WTC11 (cell line): ENCODE measurements around the gene PITPNM3. TPM values are rescaled to one million over a fixed set of nuclear protein-coding genes. Genes with fewer than 3 reads are reported as not detected.
"Not testable (repeated sequence)": the region's sequence is repeated elsewhere in the genome, so short reads cannot be mapped to it uniquely, and the experiment has no call there.

Experiments
- ATAC-seq: fragments of 200-7000 bp; cut with Tn5 transposase; 2 replicates; pipeline ENCODE4 v1.10.0; 2021; ENCODE audit warnings: mild to moderate bottlenecking, moderate library complexity
- CTCF ChIA-PET: fragments of 300-600 bp; sonication (Branson Sonifier 250); formaldehyde crosslinking; loops from one replicate; lab custom pipeline; 2021; ENCODE audit warnings: antibody characterized with exemption; lab: Charles Lee
- POLR2A ChIA-PET: fragments of 350-600 bp; sonication (Branson Sonifier 250); formaldehyde crosslinking; loops from one replicate; lab custom pipeline; 2021; ENCODE audit warnings: antibody characterized with exemption; lab: Charles Lee
- DNase-seq: peaks from one replicate; pipeline ENCODE4 v3.0.0; 2021; ENCODE audit warnings: low spot score
- H3K27ac Mint-ChIP-seq: 2 replicates; pipeline ENCODE4 v1.8.0; 2021; ENCODE audit warnings: mixed read lengths
- H3K27me3 Mint-ChIP-seq: 2 replicates; pipeline ENCODE4 v1.8.0; 2021; ENCODE audit warnings: low read depth, mild to moderate bottlenecking, moderate library complexity, mixed read lengths
- H3K36me3 Mint-ChIP-seq: 2 replicates; pipeline ENCODE4 v1.8.0; 2021; ENCODE audit warnings: mixed read lengths
- H3K4me1 Mint-ChIP-seq: 2 replicates; pipeline ENCODE4 v1.8.0; 2022; ENCODE audit warnings: mixed read lengths
- H3K4me3 Mint-ChIP-seq: 2 replicates; pipeline ENCODE4 v1.8.0; 2021; ENCODE audit warnings: mild to moderate bottlenecking, moderate library complexity, mixed read lengths
- H3K9me3 Mint-ChIP-seq: 2 replicates; pipeline ENCODE4 v1.8.0; 2021; ENCODE audit warnings: mixed read lengths
- AFF4 ChIP-seq: sonication (generic); formaldehyde crosslinking; IDR thresholded peaks from 2 replicates; pipeline ENCODE4 v1.8.1; 2023; ENCODE audit warnings: mild to moderate bottlenecking, missing genetic modification reagents, borderline replicate concordance
- ARID4B ChIP-seq: sonication (generic); formaldehyde crosslinking; IDR thresholded peaks from 2 replicates; pipeline ENCODE4 v1.8.0; 2023; ENCODE audit warnings: missing genetic modification reagents, mild to moderate bottlenecking, borderline replicate concordance
- ATF3 ChIP-seq: sonication (generic); formaldehyde crosslinking; conservative IDR thresholded peaks from 2 replicates; pipeline ENCODE4 v1.8.1; 2022; ENCODE audit warnings: mild to moderate bottlenecking, missing genetic modification reagents
- ATF6 ChIP-seq: sonication (generic); formaldehyde crosslinking; IDR thresholded peaks from 2 replicates; pipeline ENCODE4 v1.8.1; 2023; ENCODE audit warnings: mild to moderate bottlenecking, missing genetic modification reagents
- CBFB ChIP-seq: sonication (generic); formaldehyde crosslinking; IDR thresholded peaks from 2 replicates; pipeline ENCODE4 v1.8.1; 2022; ENCODE audit warnings: mild to moderate bottlenecking, low read depth, missing genetic modification reagents
- CDX4 ChIP-seq: fragments of 250-450 bp; sonication (Bioruptor Pico); IDR thresholded peaks from 2 replicates; pipeline ENCODE4 v1.9.0; 2021; ENCODE audit warnings: moderate library complexity, mild to moderate bottlenecking, inconsistent platforms, borderline replicate concordance
- EMX1 ChIP-seq: fragments of 250-450 bp; sonication (Bioruptor Pico); IDR thresholded peaks from 2 replicates; pipeline ENCODE4 v1.8.0; 2021; ENCODE audit warnings: mild to moderate bottlenecking
- NR3C1 ChIP-seq: sonication (generic); formaldehyde crosslinking; conservative IDR thresholded peaks from 2 replicates; pipeline ENCODE4 v1.8.1; 2023; ENCODE audit warnings: low read depth, mild to moderate bottlenecking, missing genetic modification reagents
- RELA ChIP-seq: sonication (generic); formaldehyde crosslinking; IDR thresholded peaks from 2 replicates; pipeline ENCODE4 v1.8.1; 2022; ENCODE audit warnings: missing genetic modification reagents, mild to moderate bottlenecking, borderline replicate concordance
- SOX15 ChIP-seq: fragments of 250-450 bp; sonication (Bioruptor Pico); IDR thresholded peaks from 2 replicates; pipeline ENCODE4 v1.9.0; 2021; ENCODE audit warnings: mild to moderate bottlenecking
- TP53 ChIP-seq: sonication (generic); formaldehyde crosslinking; IDR thresholded peaks from 2 replicates; pipeline ENCODE4 v1.8.1; 2023; ENCODE audit warnings: mild to moderate bottlenecking, missing genetic modification reagents
- USF2 ChIP-seq: sonication (generic); formaldehyde crosslinking; IDR thresholded peaks from 2 replicates; pipeline ENCODE4 v1.8.1; 2023; ENCODE audit warnings: mild to moderate bottlenecking, missing genetic modification reagents, moderate library complexity
- ZMAT4 ChIP-seq: fragments of 250-450 bp; sonication (Bioruptor Pico); IDR thresholded peaks from 2 replicates; pipeline ENCODE4 v1.9.0; 2021; ENCODE audit warnings: mild to moderate bottlenecking
- ZNF317 ChIP-seq: sonication (generic); formaldehyde crosslinking; IDR thresholded peaks from 2 replicates; pipeline ENCODE4 v1.8.1; 2023; ENCODE audit warnings: low read depth, mild to moderate bottlenecking, moderate library complexity, missing genetic modification reagents, borderline replicate concordance
- ZNF416 ChIP-seq: fragments of 250-450 bp; sonication (Bioruptor Pico); IDR thresholded peaks from 2 replicates; pipeline ENCODE4 v1.9.0; 2021; ENCODE audit warnings: mild to moderate bottlenecking, inconsistent platforms
- ZNF425 ChIP-seq: fragments of 250-450 bp; sonication (Bioruptor Pico); conservative IDR thresholded peaks from 2 replicates; pipeline ENCODE4 v1.9.0; 2021; ENCODE audit warnings: mild to moderate bottlenecking
- total RNA-seq: library from RNA; stranded (reverse); gene quantifications from 3 replicates; pipeline ENCODE4 v1.2.3, GENCODE V29; 2021

Gene PITPNM3
- total RNA-seq, 1 experiment from 2014 or later = 2.8 TPM

- CTCF ChIA-PET = interaction anchor here (1.4 to 2.4 kb wide), 2 partner anchors 11 to 12 kb away, joined by 7 to 10 read pairs; no protein-coding TSS in a partner anchor
- Mint-ChIP-seq H3K9me3 (no peaks in the 10 kb centered on the region), H3K27ac (no peak overlapping the region; the same call in 1 of the 2 replicates), H3K27me3 (no peaks in the 10 kb centered on the region), H3K36me3 (no peaks in the 10 kb centered on the region), H3K4me1 (peaks cover 42% of the 10 kb centered on the region), H3K4me3 (no peak overlapping the region)
- POLR2A ChIA-PET = no interaction called here
- TF ChIP-seq CBFB (CRISPR knock-in tag) = no peak
- TF ChIP-seq EMX1 (CRISPR knock-in tag) = no peak
- no peak for TF ChIP-seq ZNF425
- DNase-seq (no peak), ATAC-seq (no peak)
These were observed 72.8 kb downstream of the PITPNM3 start for GRCh38 chr17:6483507-6483906.

- H3K4me1 Mint-ChIP-seq = peaks cover 35% of the 10 kb centered on the region
- H3K27me3 Mint-ChIP-seq, POLR2A ChIA-PET: not testable (repeated sequence)
These were observed 73.6 kb downstream of the PITPNM3 start for GRCh38 chr17:6482796-6483195.

GRCh38 chr17:6482105-6482455 lies 74.3 kb downstream of the PITPNM3 start:
- Mint-ChIP-seq H3K36me3 (no peaks in the 10 kb centered on the region), H3K4me1 (peaks cover 27% of the 10 kb centered on the region), H3K27ac (no peak overlapping the region; the same call in 1 of the 2 replicates), H3K27me3 (no peaks in the 10 kb centered on the region), H3K9me3 (no peaks in the 10 kb centered on the region), H3K4me3 (no peak overlapping the region)
- ChIA-PET POLR2A (no interaction called here), CTCF (interaction anchor here (0.8 to 2.4 kb wide), 2 partner anchors 9 to 13 kb away, joined by 5 to 7 read pairs; no protein-coding TSS in a partner anchor)
- ATAC-seq (no peak), DNase-seq (no peak)
- TF ChIP-seq SOX15 (CRISPR knock-in tag) = no peak
- no peak for TF ChIP-seq ZMAT4 (CRISPR knock-in tag)
- TF ChIP-seq ZNF317 (CRISPR knock-in tag) = no peak
- TF ChIP-seq CDX4 (CRISPR knock-in tag) = no peak
- no peak for TF ChIP-seq RELA (CRISPR knock-in tag)
- no peak for TF ChIP-seq NR3C1 (CRISPR knock-in tag)
- no peak for TF ChIP-seq ATF3 (CRISPR knock-in tag)
- no peak for TF ChIP-seq AFF4 (CRISPR knock-in tag)
- no peak for TF ChIP-seq TP53 (CRISPR knock-in tag)
- no peak for TF ChIP-seq ATF6 (CRISPR knock-in tag)
- TF ChIP-seq USF2 = no peak
- no peak for TF ChIP-seq ZNF416 (CRISPR knock-in tag)
- TF ChIP-seq ARID4B (CRISPR knock-in tag) = no peak

More at GRCh38 chr17:6482796-6483195, 73.6 kb downstream of the PITPNM3 start:
- ATAC-seq, H3K9me3 Mint-ChIP-seq, H3K36me3 Mint-ChIP-seq, H3K27ac Mint-ChIP-seq, H3K4me3 Mint-ChIP-seq, DNase-seq: not testable (repeated sequence)
- CTCF ChIA-PET = interaction anchor here (0.8 to 2.4 kb wide), 2 partner anchors 10 to 12 kb away, joined by 5 to 7 read pairs; no protein-coding TSS in a partner anchor
